ENCODE measurements around the gene TTC9B. TPM values are rescaled to one million over a fixed set of nuclear protein-coding genes. Genes with fewer than 3 reads are reported as not detected.

TTC9B gene
- total RNA-seq, 4 donors from 2014 or later: not detected

DNA sequence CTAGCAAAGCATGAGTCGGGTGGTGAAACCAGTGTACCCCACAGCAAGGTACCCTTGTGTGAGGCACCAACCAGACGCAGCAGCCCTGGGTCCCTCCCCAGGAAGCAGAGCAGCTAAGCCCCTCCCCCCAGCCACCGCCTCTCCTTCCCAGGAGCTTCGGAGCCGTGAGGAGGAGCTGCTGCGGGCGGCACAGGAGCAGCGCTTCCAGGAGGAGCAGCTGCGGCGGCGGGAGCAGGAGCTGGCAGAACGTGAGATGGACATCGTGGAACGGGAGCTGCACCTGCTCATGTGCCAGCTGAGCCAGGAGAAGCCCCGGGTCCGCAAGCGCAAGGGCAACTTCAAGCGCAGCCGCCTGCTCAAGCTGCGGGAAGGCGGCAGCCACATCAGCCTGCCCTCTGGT, 12.4 kb downstream of the TTC9B start:
- 97% methylated on average over 20 to 21 of the region's 21 CpGs for WGBS, 2 donors

GRCh38 chr19:40204381-40204780, 13.8 kb downstream of the TTC9B start:
- WGBS, 2 donors: 97% methylated on average over 16 of the region's 16 CpGs
- H3K4me3 ChIP-seq (ENCODE audit: low read depth, poor library complexity, severe bottlenecking): no peak overlapping the region
- intact Hi-C loops (cut with DNase I; ENCODE audit: low total_unique reads): no loop called here
- TF ChIP-seq, protein P1, sequence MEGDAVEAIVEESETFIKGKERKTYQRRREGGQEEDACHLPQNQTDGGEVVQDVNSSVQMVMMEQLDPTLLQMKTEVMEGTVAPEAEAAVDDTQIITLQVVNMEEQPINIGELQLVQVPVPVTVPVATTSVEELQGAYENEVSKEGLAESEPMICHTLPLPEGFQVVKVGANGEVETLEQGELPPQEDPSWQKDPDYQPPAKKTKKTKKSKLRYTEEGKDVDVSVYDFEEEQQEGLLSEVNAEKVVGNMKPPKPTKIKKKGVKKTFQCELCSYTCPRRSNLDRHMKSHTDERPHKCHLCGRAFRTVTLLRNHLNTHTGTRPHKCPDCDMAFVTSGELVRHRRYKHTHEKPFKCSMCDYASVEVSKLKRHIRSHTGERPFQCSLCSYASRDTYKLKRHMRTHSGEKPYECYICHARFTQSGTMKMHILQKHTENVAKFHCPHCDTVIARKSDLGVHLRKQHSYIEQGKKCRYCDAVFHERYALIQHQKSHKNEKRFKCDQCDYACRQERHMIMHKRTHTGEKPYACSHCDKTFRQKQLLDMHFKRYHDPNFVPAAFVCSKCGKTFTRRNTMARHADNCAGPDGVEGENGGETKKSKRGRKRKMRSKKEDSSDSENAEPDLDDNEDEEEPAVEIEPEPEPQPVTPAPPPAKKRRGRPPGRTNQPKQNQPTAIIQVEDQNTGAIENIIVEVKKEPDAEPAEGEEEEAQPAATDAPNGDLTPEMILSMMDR (IDR thresholded peaks at IDR 0.05): no peak
- TF ChIP-seq POLR2A (IDR thresholded peaks at IDR 0.05): no peak
- no peak for DNase-seq (ENCODE audit: low spot score in 2 of 2)

More for the DNA sequence above, 12.4 kb downstream of the TTC9B start:
- no peak for TF ChIP-seq POLR2A (IDR thresholded peaks at IDR 0.05)
- TF ChIP-seq, protein P1 (IDR thresholded peaks at IDR 0.05): no peak
- no peak overlapping the region for H3K4me3 ChIP-seq (ENCODE audit: low read depth, poor library complexity, severe bottlenecking)
- DNase-seq (ENCODE audit: low spot score in 2 of 2): no peak
- intact Hi-C loops (cut with DNase I; ENCODE audit: low total_unique reads): no loop called here

GRCh38 chr19:40200341-40201099, 17.7 kb downstream of the TTC9B start:
- intact Hi-C loops (cut with DNase I; ENCODE audit: low total_unique reads): no loop called here
- no peak overlapping the region for H3K4me3 ChIP-seq (ENCODE audit: low read depth, poor library complexity, severe bottlenecking)
- WGBS, 2 donors: 77% methylated on average over 9 of the region's 9 CpGs
- TF ChIP-seq, protein P1 (IDR thresholded peaks at IDR 0.05): no peak
- no peak for TF ChIP-seq POLR2A (IDR thresholded peaks at IDR 0.05)
- no peak for DNase-seq (ENCODE audit: low spot score in 2 of 2)

DNA sequence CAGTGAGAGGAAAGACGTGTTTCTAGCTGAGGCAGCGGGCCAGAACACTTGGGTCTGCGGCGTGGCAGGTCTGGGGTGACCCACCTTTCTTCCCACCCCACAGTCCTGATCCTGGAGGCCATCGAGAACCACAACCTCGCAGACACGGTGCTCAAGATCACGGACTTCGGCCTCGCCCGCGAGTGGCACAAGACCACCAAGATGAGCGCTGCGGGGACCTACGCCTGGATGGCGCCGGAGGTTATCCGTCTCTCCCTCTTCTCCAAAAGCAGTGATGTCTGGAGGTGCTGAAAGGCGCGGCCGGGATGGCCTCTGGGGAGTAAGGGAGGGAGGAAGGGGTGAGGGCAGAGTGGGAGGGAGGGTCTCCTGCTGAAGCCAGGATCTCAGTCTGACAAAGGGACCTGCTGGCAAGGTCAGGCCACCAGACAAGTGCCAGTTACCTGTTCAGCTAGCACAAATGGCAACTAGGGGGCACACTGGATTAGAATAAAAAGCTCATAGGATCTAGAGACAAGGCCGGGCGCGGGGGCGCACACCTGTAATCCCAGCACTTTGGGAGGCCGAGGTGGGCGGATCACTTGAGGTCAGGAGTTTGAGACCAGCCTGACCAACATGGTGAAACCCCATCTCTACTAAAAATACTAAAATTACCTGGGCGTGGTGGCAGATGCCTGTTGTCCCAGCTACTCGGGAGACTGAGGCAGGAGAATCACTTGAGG, 19.8 kb downstream of the TTC9B start:
- 96 to 98% methylated on average over 29 of the region's 29 CpGs for WGBS, 2 donors
- DNase-seq (ENCODE audit: low spot score in 2 of 2): no peak
- TF ChIP-seq POLR2A (IDR thresholded peaks at IDR 0.05): no peak
- TF ChIP-seq, protein P1 (IDR thresholded peaks at IDR 0.05): no peak

GRCh38 chr19:40193587-40193849, 24.7 kb downstream of the TTC9B start:
- H3K4me3 ChIP-seq (ENCODE audit: low read depth, poor library complexity, severe bottlenecking): no peak overlapping the region
- WGBS, 2 donors: 76 to 85% methylated on average over 3 of the region's 3 CpGs
- DNase-seq (ENCODE audit: low spot score in 2 of 2): no peak
- intact Hi-C loops (cut with DNase I; ENCODE audit: low total_unique reads): no loop called here
- TF ChIP-seq, protein P1 (IDR thresholded peaks at IDR 0.05): no peak
- no peak for TF ChIP-seq POLR2A (IDR thresholded peaks at IDR 0.05)

More for the DNA sequence above, 19.8 kb downstream of the TTC9B start:
- no peak overlapping the region for H3K4me3 ChIP-seq (ENCODE audit: low read depth, poor library complexity, severe bottlenecking)
- intact Hi-C loops (cut with DNase I; ENCODE audit: low total_unique reads): no loop called here
